HG03469 (cell line): Measurements from ENCODE around the gene TBPL1.
A peak's percentile ranks its signal among the peaks of the same experiment; 100 is the strongest.
"Not testable (repeated sequence)": the region's sequence is repeated elsewhere in the genome, so short reads cannot be mapped to it uniquely, and the experiment has no call there.

Experiments
- ATAC-seq: cut with Tn5 transposase; IDR thresholded peaks from one replicate; pipeline ENCODE4 v1.9.1; 2021; ENCODE audit warnings: mild to moderate bottlenecking, moderate library complexity, moderate number of reproducible peaks; ENCODE audit not compliant: unreplicated experiment

The TBPL1 gene

GRCh38 chr6:133951881-133952814 is 876 bp upstream of the TBPL1 start:
- peak; percentile 32 for ATAC-seq

DNA sequence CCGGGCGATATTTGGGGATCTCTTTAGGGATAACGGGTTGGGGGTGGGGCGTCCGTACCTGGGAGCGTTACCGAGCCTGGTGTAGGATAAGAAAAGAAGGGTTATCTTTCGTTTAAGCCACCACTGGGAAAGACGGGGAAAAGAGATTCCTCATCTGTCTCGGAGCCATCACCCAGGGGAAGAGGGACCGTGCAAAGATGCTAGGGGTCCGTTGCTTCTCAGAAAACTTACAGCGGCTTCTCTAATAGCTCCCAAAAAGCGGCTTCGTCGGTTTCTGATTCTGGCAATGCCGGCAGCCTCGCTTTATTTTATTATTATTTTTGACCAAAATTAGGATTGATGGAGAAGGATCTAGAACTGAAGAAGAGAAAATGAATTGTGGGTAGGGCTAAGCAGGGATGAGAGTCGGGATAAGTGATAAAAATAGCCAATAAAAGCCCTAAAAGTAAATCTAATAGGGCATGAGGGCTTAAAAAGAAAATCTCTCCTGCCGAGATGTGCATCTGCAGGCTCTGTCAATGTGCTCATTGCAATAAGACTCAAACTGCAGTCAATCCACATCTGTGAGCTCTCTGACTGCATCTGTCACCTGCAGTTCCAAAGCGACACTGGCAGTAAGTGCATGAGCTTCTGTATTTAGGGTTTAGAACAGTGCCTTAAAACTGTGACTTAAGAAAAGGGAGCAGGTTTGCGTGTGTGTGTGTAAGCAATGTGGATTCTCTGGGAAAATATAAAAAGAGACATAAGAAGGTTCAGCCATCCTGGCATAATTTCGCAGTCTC is 801 bp downstream of the TBPL1 start:
- no peak for ATAC-seq

DNA sequence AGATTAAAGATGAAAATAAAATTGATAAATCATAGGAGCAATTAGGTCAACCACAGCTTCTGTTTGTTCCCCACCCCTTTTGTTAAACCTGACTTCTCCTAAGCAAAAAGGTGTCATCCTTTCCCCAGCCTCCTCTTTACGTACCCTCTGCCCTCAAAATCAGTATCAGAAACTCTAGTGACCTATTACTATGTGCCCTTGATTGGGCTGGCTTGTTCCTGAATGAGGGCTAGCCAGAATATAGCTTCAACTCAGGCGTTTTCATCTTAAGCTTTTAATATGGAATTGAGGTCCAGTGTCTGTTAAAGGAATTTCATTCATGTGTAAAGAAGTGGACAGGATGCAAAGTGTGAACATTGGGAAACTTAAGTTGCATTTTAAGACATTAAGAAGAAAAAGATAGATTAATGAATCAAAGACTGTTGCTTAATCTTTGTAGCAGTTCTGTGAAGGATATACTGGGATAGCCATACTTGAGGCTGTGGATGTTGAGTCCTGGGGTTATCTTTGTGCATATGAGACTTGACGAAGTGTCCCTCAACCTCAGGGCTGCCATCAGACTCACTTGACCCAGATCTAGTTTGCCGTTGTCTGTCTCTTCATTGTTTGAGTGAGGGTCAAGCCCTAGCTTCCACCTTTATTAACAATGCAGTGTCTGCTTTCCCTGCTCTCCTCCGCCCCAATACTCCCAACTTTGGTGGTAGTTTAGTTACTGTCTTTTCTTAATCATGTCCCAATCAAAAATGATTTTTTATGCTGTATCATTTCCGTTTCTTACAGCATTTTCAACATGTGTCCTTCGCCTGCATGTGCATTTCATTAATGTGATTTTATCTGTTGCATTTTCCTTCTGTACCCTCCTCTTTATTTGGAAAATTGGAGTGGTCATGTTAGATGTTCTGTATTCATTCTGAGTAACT is 1.9 kb downstream of the TBPL1 start:
- ATAC-seq = no peak

DNA sequence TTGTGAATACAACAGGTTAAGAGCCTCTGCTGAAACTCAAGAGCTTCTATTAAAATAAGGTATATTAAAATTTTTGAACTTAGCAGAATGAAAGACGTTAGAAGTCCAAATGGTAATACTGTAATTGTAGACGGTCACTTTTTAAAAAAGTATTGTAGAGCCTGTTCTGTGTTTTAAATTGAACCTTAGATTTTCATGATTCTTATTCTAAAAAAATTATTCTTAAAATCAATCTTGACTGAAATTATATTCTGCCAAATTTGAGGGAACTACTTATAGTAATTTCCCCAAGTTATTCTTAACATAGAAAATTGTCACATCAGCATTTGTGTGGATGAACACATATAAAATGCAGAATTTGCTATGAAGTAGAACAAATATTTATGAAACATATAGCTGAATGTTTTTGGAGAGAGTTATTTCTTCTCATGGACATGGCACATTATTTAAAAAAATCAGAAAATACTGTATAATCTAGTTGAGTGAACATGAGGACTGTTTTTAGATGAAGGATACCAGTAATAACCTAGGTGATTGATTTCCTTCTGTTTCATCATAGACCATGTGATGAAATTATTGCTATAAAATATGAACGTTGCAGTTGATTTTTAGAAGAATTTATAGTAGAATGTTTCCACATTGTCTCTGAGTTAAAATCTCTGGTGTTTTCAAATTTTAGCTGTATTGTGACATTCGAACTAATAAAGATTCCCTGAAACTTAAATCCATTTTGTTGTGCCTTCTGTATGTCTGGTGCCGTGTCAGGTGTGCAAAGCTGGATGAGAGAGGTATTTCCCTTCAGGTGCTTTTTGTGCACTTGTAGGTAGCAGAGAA is 2.8 kb downstream of the TBPL1 start:
- ATAC-seq = no peak

DNA sequence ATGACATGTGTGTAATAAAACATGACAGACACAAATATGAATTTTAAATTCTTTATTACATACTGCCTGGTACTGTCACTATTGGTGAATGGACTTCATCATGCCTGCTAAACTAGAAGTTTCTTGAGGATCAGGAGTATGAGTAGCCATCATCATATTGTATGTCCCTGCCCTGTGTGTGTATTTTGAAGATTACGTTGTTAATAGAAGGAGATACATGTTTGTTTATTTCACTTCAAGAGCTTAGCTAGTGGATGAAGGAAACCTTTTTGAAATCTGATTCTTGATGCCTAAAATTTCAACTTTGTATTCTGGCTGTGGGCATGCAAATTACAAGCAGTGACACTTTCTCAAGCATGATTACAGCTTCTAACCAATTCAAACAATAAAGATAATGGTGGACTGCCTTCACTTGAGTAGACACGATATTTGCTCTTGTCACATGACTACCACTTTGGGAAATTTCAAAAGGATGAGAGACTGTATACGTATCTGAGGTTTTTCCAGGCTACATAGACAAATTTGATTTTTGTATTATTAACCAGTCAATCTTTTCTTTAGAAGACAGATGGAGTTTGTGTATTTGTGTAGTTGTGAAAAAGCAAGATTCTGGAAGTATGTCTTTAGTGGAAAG is 3.5 kb downstream of the TBPL1 start:
- ATAC-seq = no peak

GRCh38 chr6:133957227-133957626 is 4.2 kb downstream of the TBPL1 start:
- ATAC-seq = no peak

- no peak for ATAC-seq
Measured at GRCh38 chr6:133957780-133958242, 4.8 kb downstream of the TBPL1 start.

- no peak for ATAC-seq
Measured at GRCh38 chr6:133958791-133959190, 5.8 kb downstream of the TBPL1 start.

- no peak for ATAC-seq
Measured at GRCh38 chr6:133959667-133960368, 6.8 kb downstream of the TBPL1 start.

- no peak for ATAC-seq
Measured at GRCh38 chr6:133961831-133962230, 8.8 kb downstream of the TBPL1 start.

DNA sequence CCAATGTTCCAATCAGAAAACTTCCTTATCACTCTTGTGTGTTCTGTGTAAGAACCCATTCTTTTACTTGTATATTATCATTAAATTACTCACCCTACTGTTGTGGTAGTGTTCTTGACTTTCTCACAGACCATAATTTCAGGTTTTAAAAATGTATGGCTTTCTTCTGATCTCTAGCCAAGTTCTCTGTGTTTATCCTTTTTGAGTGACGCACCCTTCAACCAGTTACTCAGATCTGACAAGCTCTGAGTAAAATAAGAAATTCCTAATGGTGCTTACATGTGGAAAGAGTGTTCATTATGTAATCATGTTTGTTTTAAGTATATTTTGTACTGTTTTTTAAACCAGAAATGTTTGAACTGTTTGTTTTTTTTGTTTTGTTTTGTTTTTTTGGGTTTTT is 11.0 kb downstream of the TBPL1 start:
- ATAC-seq = no peak

GRCh38 chr6:133964702-133965101 is 11.7 kb downstream of the TBPL1 start:
- ATAC-seq = no peak

GRCh38 chr6:133965817-133966360 is 12.9 kb downstream of the TBPL1 start:
- no peak for ATAC-seq

GRCh38 chr6:133966654-133967329 is 13.8 kb downstream of the TBPL1 start:
- ATAC-seq = peak; percentile 76

- no peak for ATAC-seq
Measured at GRCh38 chr6:133967347-133967746, 14.3 kb downstream of the TBPL1 start.

- ATAC-seq = not testable (repeated sequence)
Measured at GRCh38 chr6:133967835-133968234, 14.8 kb downstream of the TBPL1 start.

DNA sequence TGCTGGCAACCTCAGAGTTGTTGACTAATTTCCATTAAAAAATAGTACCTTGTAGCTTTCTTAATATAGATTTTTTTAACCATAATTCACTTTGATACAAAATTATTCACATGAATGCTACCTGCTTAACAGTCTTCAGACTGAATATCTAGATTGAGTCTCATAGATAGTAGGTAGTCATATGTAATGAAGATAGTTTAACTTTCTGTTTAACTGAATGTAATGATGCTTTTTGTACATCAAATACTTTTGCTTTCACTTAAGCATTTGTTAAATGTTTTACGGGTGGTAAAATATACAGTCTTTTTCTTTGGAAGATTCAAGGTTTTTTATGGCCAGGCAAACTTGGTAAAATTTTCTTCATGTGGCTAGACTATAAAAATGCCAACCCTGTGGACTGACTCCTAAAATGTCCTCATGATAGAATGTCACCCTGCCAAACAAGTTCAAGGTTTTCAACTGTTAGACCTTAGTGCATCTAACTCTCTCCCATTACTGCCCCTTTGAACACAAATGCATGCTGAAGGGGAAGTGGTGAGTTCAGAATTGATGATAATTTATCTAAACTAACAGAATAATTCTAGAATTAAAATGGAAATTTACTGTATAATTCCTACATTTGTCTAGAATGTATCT is 16.4 kb downstream of the TBPL1 start:
- no peak for ATAC-seq
